GM19372 (cell line): ENCODE data around the gene ASAP3.

Experiments
- ATAC-seq: cut with Tn5 transposase; IDR thresholded peaks from one replicate; pipeline ENCODE4 v1.9.1; 2021; ENCODE audit warnings: mild to moderate bottlenecking, low read depth, moderate library complexity; ENCODE audit not compliant: unreplicated experiment

The ASAP3 gene

GRCh38 chr1:23483321-23484252 lies at the start of gene ASAP3:
Gene ASAP3 (minus strand): TSS chr1:23484179. CDS start chr1:23484133, 46 bp downstream.
- ATAC-seq, result no peak

DNA sequence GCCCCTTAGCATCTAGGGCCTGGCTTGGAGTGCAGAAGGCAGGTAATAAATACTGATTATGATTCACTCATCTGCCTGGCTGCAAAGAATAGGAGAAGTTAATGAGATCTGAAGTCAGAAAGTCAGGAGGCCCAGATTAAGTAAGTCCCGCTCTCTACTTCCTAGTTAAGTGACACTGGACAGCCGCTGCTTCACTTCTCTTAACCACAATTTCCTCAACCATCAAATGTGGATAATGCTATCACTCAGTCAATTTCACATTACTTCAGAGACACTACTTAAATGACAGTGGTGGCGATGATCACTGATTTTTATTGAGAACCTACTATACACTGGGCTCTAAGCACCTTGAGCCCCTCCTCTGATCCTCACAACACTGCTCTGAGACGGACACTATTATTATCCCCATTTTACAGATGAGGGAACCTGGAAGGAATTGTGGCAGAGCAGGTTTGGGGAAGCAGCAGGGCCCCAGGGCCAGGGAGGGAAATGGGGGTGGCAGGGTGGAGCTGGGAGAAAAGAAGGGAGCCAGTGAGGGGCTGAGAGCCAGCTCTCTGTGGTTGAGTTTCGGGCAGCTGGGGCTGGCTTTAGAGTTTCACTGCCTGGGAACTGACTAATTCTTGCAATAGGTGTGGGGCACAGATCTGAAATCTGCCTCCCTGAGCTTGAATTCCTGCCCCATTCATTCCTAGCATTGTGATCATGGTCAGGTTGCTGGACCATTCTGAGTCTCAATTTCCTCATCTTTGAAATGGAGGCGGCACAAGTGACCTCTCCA lies 49.5 kb upstream of the ASAP3 start:
- ATAC-seq, result no peak

DNA sequence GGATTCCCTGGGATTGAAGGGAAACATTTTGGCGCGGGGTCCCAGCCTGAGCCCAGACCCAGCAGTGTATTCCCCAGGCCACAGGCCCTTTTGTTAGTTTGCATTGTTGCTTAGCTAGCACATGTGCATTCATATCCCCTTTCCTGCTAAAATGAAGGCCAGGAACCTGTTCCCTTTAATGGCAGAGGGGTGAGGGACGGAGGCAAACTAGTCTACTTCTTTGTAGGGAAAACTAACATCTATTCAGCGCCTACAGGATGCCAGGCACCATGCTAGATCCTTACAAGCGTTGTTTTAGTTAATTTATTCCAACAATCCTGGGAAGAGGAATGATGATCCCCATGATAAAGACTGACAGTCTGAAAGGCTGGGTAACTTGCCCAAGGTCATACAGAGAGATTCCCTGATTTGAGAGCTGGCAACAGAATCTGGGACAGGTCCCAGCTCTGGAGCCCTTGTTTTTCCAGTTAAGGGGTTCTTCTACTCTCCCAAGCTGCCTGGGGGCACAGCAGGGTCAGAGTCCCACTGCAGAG lies 47.6 kb upstream of the ASAP3 start:
- no peak for ATAC-seq

DNA sequence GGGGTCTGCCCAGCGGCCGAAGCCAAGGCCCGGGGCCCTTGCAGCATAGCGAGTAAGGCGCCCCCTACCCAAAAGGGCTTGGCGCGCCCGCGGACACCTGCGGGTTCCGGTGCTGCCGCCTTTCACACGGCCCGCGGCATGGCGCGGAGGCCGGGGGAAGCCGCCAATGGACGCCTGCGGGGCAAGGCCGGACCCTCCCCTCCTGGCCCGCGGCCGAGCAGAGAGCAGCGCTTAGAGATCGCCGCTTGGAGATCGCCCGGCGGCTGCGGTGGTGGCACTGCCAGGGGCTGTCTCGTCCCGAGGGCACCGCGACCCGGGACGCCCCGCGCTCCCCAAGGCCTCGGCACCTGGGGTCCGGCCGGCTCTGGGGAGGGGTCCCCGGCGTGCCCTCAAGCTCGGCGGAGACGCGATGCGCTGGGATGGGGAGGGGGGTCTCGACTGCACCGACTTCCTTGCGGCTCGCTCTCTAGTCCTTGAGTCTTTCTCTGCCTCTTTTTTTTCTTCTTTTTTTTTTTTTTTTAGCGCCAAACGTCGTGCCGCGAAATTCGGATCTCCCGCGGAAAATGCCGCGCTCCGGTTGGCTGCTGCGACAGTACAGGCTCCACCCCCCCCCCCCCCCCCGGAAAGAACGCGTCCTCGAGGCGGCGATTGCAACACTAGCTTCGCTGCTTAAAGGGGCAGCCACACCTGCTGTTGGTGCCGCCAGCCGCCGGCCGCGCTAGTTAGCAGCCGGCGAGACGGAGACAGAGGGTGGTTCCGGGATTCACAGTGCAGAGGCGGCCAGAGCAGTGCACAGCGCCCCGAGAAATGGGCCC lies 47.0 kb upstream of the ASAP3 start, which contains the start of gene E2F2:
Gene E2F2, minus strand, starts transcription at position 487 of the 815 bp plus-strand sequence. Its CDS starts 440 bp downstream, at position 47.
- peak; percentile 48 for ATAC-seq

DNA sequence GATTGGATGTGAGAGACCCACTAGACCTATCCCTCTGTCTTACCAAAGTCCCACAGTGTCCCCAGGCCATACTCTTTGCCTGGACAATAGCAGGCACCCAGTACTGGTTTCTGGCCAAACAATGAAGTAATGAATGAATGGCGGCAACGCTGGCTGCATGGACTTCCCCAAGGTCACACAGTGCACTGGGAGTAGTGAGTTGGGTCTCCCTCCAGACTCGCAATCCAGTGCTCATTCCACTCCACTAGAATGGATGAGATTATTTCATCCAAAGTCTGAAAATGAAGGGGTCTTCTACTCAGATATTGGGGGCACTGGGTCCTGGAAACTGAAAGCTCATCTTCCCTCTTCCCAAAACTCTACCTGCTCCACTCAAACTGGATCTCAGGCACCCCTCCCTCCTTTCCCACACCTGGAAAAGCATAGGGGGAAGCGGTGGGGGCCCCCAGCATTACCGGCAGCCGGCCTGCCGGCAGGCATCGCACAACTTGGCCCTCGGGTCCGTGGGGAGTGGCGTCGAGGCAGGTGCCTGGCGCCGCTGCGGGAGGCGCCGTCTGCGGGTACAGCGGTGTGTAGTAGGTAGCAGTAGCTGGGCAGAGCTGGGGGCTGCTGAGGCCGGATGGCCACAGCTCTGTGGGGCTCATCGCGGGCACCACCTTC lies 46.2 kb upstream of the ASAP3 start:
- ATAC-seq, result no peak

- ATAC-seq, result no peak
Observed at GRCh38 chr1:23529146-23530086, 45.4 kb upstream of the ASAP3 start.

- ATAC-seq, result peak; percentile 48
Observed at GRCh38 chr1:23528250-23528978, 44.4 kb upstream of the ASAP3 start.

DNA sequence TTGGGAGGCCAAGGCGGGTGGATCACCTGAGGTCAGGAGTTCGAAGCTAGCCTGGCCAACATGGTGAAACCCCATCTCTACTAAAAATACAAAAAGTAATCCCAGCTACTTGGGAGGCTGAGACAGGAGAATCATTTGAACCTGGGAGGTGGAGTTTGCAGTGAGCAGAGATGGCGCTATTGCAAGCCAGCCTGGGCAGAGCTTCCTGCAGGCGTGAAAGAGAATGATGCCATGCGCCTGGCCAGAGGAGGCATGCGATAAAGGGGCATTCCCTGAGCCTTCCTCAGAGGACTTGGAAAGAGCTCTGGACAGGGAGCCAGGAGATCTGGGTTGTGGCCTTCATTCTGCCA lies 43.9 kb upstream of the ASAP3 start:
- ATAC-seq, result no peak

GRCh38 chr1:23527366-23527765 lies 43.4 kb upstream of the ASAP3 start:
- ATAC-seq, result no peak

DNA sequence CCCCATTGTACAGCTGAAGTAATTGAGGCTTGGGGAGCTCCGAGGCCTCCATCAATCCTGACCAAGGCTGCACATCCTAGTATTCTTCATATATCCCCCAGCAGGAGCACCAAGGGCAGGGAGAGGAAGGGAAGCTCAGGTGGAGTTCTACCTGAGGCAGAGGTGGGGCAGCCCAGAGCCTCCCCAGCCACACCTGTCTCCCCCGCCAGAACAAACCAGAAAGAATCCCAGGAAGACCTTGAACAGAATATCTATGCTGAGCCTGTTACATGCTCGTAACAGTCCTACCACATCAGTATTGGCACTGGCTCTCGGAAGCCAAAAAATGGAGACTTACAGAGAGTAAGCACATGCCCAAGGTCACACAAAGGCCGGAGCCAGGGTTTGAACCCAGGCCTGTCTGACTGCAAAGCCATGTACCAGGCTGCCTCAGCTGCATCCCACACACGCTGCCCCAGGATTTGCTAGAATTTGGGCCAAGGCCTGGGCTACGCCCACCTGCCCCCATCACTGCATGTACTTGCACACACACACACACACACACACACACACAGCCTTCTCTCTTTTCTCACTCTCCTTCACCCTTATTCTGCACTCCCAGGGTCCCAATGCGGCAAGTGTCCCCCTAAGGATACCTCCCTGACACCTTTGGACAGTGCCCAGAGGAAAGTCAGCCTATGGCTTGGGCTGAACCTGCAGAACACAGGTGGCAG lies 42.5 kb upstream of the ASAP3 start:
- no peak for ATAC-seq

GRCh38 chr1:23525558-23526250 lies 41.7 kb upstream of the ASAP3 start:
- no peak for ATAC-seq

DNA sequence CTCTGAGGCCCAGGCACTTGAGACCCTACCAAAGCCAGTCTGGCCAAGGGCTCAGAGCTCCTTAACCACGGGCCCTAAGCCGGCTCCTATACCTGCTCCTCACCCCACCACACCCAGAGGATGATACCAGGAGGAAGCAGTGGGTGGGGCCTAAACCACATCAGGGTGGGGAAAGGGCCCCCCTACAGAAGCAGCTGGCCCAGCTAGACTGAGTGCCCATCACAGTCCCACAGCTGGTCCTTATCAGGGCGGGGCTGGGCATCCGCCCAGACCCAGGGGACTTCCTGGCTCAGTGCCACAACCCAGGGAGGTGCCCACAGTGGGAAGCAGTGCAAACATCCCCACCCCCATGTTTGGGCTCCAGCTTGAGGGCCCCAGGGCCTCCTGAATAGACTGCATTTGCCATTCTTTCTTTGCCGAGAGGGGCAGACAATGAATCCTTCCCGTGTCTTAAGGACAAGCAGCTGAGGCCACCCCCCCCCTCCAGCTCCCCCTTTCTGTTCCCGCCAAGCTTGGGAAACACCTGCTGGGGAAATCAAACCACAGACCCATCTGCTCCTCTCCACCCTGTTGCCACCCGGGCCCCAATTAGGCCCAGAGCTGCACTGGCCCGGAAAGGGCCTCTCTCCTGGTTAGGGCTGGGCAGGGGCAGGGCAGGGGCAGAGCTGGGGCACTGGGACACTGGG lies 40.9 kb upstream of the ASAP3 start:
- ATAC-seq, result no peak

DNA sequence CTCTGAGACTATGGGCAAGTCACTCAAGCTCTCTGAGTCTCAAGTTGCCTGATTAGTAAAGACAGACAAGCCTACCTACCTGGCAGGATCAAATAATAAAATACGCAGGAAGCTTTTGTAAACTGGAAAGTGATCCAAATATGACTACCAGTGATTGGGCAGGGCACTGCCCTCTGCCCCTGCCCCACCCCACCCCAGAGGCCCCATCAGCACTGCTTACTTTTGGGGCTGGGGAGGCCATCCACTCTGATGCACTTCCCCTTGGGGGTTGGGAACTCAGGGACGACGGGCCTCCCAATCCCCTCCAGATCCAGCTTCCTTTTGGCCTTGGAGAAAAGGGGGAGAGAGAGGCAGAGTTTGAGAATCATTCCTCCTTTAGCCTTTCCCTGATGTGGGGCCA lies 40.2 kb upstream of the ASAP3 start:
- no peak for ATAC-seq

DNA sequence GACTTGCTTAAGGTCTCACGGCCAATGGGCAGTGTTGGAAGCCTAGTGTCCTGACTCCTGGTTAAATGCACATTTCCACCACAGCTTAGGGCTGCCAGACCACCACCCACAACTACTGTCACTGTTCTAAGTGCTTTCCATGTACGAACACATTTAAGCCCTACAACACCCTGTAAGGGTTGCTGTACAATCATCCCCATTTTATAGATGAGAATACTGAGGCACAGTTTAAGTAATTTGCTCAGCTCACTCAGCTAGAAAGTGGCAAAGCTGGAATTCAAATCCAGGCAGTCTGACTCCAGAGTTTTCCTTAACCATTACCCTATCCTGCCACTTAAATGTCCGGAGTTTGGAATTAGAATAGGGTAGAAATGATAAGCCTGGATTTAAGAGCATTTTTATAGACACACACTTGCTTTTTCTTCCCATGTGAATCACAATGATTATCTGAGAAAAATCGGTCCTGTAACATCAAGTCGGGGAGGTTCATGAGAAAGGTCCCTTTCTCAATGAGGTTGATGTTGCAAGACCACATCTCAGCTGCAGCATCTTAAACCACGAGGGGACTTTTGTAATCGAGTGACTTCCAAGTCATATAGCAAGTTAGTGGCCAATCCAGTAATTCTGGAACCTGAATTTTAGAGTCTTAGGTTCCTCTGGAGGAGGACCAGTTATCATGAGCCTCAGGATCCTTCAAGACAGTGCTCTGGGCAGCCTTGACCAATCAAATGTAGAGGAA lies 38.4 kb upstream of the ASAP3 start:
- ATAC-seq, result no peak

DNA sequence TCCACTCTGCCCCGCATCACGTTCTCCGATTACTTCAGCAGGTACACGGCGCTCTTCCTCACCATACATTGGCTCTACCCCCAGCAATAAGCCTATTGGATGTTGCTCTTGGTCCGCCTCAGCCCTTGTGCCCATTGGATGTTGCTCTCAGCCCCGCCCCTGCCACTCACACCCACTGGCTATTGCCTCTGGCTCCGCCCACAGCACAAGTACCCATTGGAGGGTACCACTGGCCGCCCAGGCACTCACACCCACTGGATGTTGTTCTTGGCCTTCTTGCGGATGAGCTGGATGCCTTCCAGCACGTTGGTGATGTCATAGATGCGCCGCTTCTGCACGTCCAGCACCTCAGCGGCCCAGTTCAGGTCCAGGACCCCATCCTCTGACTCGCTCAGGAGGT lies 37.6 kb upstream of the ASAP3 start:
- no peak for ATAC-seq

DNA sequence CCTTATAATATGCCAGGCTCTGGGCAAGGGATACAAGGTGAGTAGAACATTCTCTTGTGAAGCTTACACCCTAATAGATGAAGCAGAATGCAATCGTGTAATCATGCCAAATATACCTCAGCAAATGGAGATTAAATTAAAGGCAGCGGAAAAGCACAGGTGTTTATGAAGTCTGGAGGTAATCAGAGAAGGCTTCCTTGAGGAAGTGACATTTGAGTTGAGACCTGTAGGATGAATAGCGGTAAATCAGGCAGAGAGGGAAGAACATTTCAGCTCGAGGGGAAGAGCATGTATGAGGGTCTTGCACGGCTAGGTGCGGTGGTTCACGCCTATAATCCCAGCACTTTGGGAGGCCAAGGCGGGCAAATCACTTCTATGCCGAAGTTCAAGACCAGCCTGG lies 33.6 kb upstream of the ASAP3 start:
- no peak for ATAC-seq
